Islet of Langerhans (tissue), 1 donor: Measurements from ENCODE around the gene PPFIBP1.
"Not testable (repeated sequence)": the region's sequence is repeated elsewhere in the genome, so short reads cannot be mapped to it uniquely, and the experiment has no call there.

ENCODE experiments used
- FAIRE-seq: peaks from one replicate; lab custom pipeline; 2011; peaks lifted over from hg19 to GRCh38; lab: Jason Lieb, UNC

The PPFIBP1 gene

GRCh38 chr12:27710592-27711316 lies 186.7 kb downstream of the PPFIBP1 start, which contains the start of gene MRPS35:
Gene MRPS35 (plus strand): TSS chr12:27710832. CDS start chr12:27710844, 12 bp downstream.
- no peak for FAIRE-seq

GRCh38 chr12:27711317-27711682 lies 187.3 kb downstream of the PPFIBP1 start:
- FAIRE-seq = no peak

GRCh38 chr12:27711967-27712366 lies 188.0 kb downstream of the PPFIBP1 start:
- no peak for FAIRE-seq

DNA sequence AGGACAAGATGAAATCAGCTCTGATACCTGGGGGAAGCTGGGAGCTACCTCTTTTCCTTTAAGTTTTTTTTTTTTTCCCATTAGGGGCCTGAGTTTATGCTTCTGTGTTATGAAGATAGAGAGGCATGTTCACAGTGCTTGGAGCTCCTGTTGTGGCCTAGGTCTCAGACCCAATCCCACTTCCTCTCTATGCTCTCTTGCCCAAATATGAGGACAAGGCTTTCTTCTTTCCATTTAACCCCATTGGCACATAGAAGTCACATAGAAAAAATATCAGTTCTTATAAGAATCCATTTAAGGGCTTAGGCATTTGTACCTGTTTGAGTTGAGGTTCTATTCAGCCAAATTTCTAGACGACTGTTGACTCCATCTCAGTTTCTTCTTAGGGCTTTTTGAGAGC lies 199.2 kb downstream of the PPFIBP1 start:
- FAIRE-seq = no peak

DNA sequence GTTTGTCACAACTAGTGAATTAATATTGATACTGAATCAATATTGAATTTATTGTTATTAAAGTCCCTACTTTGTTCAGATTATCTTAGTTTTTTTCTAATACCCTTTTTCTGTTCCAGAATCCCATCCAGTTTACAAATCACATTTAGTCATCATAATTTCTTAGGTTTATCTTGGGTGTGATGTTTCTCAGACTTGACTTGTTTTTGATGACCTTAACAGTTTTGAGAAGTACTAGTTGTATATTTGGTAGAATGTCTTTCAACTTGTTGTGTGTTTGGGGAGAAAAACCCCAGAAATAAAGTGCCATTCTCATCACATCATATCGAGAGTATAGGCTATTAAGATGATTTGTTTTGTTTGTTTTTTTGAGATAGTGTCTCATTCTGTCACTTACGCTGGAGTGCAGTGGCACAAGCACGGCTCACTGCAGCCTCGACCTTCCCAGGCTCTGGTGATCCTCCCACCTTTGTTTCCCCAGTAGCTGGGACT lies 206.1 kb downstream of the PPFIBP1 start:
- FAIRE-seq = no peak

GRCh38 chr12:27732281-27732680 lies 208.3 kb downstream of the PPFIBP1 start:
- FAIRE-seq = no peak

GRCh38 chr12:27733052-27733656 lies 209.1 kb downstream of the PPFIBP1 start:
- peak; percentile 96 for FAIRE-seq

GRCh38 chr12:27733791-27734190 lies 209.8 kb downstream of the PPFIBP1 start:
- peak; percentile 47 for FAIRE-seq

GRCh38 chr12:27734321-27734720 lies 210.3 kb downstream of the PPFIBP1 start:
- FAIRE-seq = not testable (repeated sequence)

DNA sequence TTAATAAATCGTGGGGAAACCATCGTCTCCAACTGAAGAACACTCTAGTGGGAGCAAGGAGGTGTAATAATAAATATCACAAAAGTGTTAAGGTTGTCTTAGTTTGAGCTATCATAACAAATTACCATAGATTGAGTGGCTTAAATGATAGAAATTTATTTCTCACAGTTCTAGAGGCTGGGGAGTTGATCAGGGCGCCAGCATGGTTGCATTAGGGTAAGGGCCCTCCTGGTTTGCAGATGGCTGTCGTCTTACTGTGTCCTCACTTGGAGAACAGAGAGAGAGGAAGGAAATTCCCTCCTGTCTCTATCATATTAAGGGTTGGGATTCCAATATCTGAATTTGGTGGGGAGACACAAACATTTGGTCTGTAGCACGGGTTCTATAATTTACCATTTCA lies 219.6 kb downstream of the PPFIBP1 start:
- no peak for FAIRE-seq
